Inflammatory macrophage (primary cell): ENCODE data around the gene ARID1B.

ENCODE experiments used
- DNase-seq, 2 donors: peaks; one replicate each; pipeline ENCODE4 v3.0.0-alpha.2; 2020 to 2022

ARID1B gene

GRCh38 chr6:157107915-157108651 lies 330.9 kb downstream of the ARID1B start:
- no peak for DNase-seq

- DNase-seq = no peak
Measured at GRCh38 chr6:157108923-157109322, 331.7 kb downstream of the ARID1B start.

- no peak for DNase-seq
Measured at GRCh38 chr6:157110607-157111006, 333.4 kb downstream of the ARID1B start.

- DNase-seq = no peak
Measured at GRCh38 chr6:157113389-157113788, 336.2 kb downstream of the ARID1B start.

GRCh38 chr6:157116426-157116825 lies 339.2 kb downstream of the ARID1B start:
- no peak for DNase-seq

GRCh38 chr6:157117431-157118095 lies 340.4 kb downstream of the ARID1B start:
- no peak for DNase-seq

- no peak for DNase-seq
Measured at GRCh38 chr6:157119502-157120027, 342.4 kb downstream of the ARID1B start.

GRCh38 chr6:157120534-157121232 lies 343.5 kb downstream of the ARID1B start:
- DNase-seq = no peak

GRCh38 chr6:157121897-157122296 lies 344.7 kb downstream of the ARID1B start:
- no peak for DNase-seq

- DNase-seq = no peak
Measured at GRCh38 chr6:157123234-157123633, 346.1 kb downstream of the ARID1B start.

- no peak for DNase-seq
Measured at GRCh38 chr6:157124485-157125254, 347.5 kb downstream of the ARID1B start.

- DNase-seq = no peak
Measured at GRCh38 chr6:157125531-157125930, 348.4 kb downstream of the ARID1B start.

GRCh38 chr6:157126183-157127098 lies 349.3 kb downstream of the ARID1B start:
- DNase-seq = no peak

- DNase-seq = no peak
Measured at GRCh38 chr6:157128235-157128775, 351.1 kb downstream of the ARID1B start.

- DNase-seq = no peak
Measured at GRCh38 chr6:157131250-157131649, 354.1 kb downstream of the ARID1B start.

GRCh38 chr6:157133856-157134255 lies 356.7 kb downstream of the ARID1B start:
- DNase-seq = no peak

GRCh38 chr6:157134402-157135047 lies 357.3 kb downstream of the ARID1B start:
- no peak for DNase-seq

GRCh38 chr6:157135691-157136090 lies 358.5 kb downstream of the ARID1B start:
- DNase-seq = no peak

- DNase-seq = no peak
Measured at GRCh38 chr6:157137501-157137900, 360.3 kb downstream of the ARID1B start.

GRCh38 chr6:157139054-157139708 lies 362.0 kb downstream of the ARID1B start:
- DNase-seq = no peak
